Epithelial cell of proximal tubule (primary cell): ENCODE results near the gene USP15. TPM values are rescaled to one million over a fixed set of nuclear protein-coding genes. Genes with fewer than 3 reads are reported as not detected.

Experiments
- DNase-seq: peaks from one replicate; pipeline ENCODE4 v3.0.0-alpha.2; 2011; ENCODE audit warnings: low read depth
- H3K4me3 ChIP-seq: 2 replicates; pipeline ENCODE4 v1.5.1; 2011; ENCODE audit warnings: low read depth, mild to moderate bottlenecking, low read length
- CTCF ChIP-seq: conservative IDR thresholded peaks from 2 replicates; pipeline ENCODE4 v1.5.1; 2012; ENCODE audit warnings: low read depth, mild to moderate bottlenecking, low read length
- total RNA-seq: library from RNA; depleted of rRNA; stranded (reverse); fragments of >200 nt; gene quantifications from 2 replicates; pipeline ENCODE4 v1.2.3, GENCODE V29; 2015

USP15 gene
- total RNA-seq, 1 donor from 2014 or later = 27.6 TPM

GRCh38 chr12:62414180-62414579 is 154.0 kb downstream of the USP15 start:
- no peak for DNase-seq
- H3K4me3 ChIP-seq = no peak overlapping the region
- TF ChIP-seq CTCF = no peak

GRCh38 chr12:62426089-62426488 is 165.9 kb downstream of the USP15 start:
- no peak for TF ChIP-seq CTCF
- DNase-seq = no peak
- H3K4me3 ChIP-seq = no peak overlapping the region

- no peak overlapping the region for H3K4me3 ChIP-seq
- DNase-seq = no peak
- no peak for TF ChIP-seq CTCF
Measured at GRCh38 chr12:62429457-62429856, 169.3 kb downstream of the USP15 start.

GRCh38 chr12:62434494-62435302 is 174.5 kb downstream of the USP15 start:
- TF ChIP-seq CTCF = no peak
- peak overlapping the region; percentile 59 for H3K4me3 ChIP-seq
- DNase-seq = no peak

GRCh38 chr12:62435303-62436163 is 175.3 kb downstream of the USP15 start:
- DNase-seq = peak; percentile 13
- TF ChIP-seq CTCF = peak; percentile 60
- peak overlapping the region; percentile 59 for H3K4me3 ChIP-seq

- no peak for TF ChIP-seq CTCF
- DNase-seq = no peak
- H3K4me3 ChIP-seq = no peak overlapping the region
Measured at GRCh38 chr12:62436164-62436503, 175.9 kb downstream of the USP15 start.
